Islet of Langerhans (tissue), 1 donor: Measurements from ENCODE around the gene ZCCHC18.

ENCODE experiments used
- FAIRE-seq: peaks from one replicate; lab custom pipeline; 2011; peaks lifted over from hg19 to GRCh38; lab: Jason Lieb, UNC

The ZCCHC18 gene

GRCh38 chrX:104134583-104135261 is 22.4 kb downstream of the ZCCHC18 start:
- FAIRE-seq = no peak

GRCh38 chrX:104135677-104136076 is 23.4 kb downstream of the ZCCHC18 start:
- no peak for FAIRE-seq

- peak; percentile 97 for FAIRE-seq
These were observed 24.1 kb downstream of the ZCCHC18 start for GRCh38 chrX:104136241-104137019.

GRCh38 chrX:104137496-104137895 is 25.2 kb downstream of the ZCCHC18 start:
- no peak for FAIRE-seq

GRCh38 chrX:104141087-104141760 is 28.9 kb downstream of the ZCCHC18 start:
- no peak for FAIRE-seq

GRCh38 chrX:104151037-104151436 is 38.7 kb downstream of the ZCCHC18 start:
- no peak for FAIRE-seq

GRCh38 chrX:104156630-104157529 is 44.6 kb downstream of the ZCCHC18 start, which contains the start of gene SLC25A53:
TSS of gene SLC25A53 (minus strand) at chrX:104157009. CDS start at chrX:104105257, 51,752 bp downstream.
- FAIRE-seq = no peak
